Calu3 (cell line): ENCODE data around the gene BCAS1. TPM values are rescaled to one million over a fixed set of nuclear protein-coding genes. Genes with fewer than 3 reads are reported as not detected.

Source experiments
- BruUV-seq: library from RNA; stranded (reverse); fragments of 400-500 nt; replicated peaks from 2 replicates; lab custom pipeline; 2021; lab: Mats Ljungman, UMichigan
- CTCF ChIA-PET: fragments of 300-600 bp; sonication (Branson Sonifier 250); formaldehyde crosslinking; loops from one replicate; lab custom pipeline; 2022; ENCODE audit warnings: antibody characterized with exemption; lab: Charles Lee
- DNase-seq: peaks from one replicate; pipeline ENCODE4 v3.0.0; 2022
- H3K27ac Mint-ChIP-seq: one replicate; pipeline ENCODE4 v1.8.0; 2022; ENCODE audit warnings: mixed read lengths; ENCODE audit not compliant: unreplicated experiment
- H3K27me3 Mint-ChIP-seq: one replicate; pipeline ENCODE4 v1.8.0; 2022; ENCODE audit warnings: mixed read lengths; ENCODE audit not compliant: unreplicated experiment
- H3K36me3 Mint-ChIP-seq: one replicate; pipeline ENCODE4 v1.8.0; 2022; ENCODE audit warnings: mild to moderate bottlenecking, moderate library complexity, mixed read lengths; ENCODE audit not compliant: insufficient read depth, unreplicated experiment
- H3K4me1 Mint-ChIP-seq: one replicate; pipeline ENCODE4 v1.8.0; 2022; ENCODE audit warnings: mild to moderate bottlenecking, low read depth, mixed read lengths; ENCODE audit not compliant: unreplicated experiment
- H3K4me3 Mint-ChIP-seq: one replicate; pipeline ENCODE4 v1.8.0; 2022; ENCODE audit warnings: mild to moderate bottlenecking, low read depth, moderate library complexity, mixed read lengths; ENCODE audit not compliant: unreplicated experiment
- H3K9me3 Mint-ChIP-seq: one replicate; pipeline ENCODE4 v1.8.0; 2022; ENCODE audit warnings: low read depth, mixed read lengths; ENCODE audit not compliant: unreplicated experiment
- CTCF ChIP-seq: fragments of 200-600 bp; IDR thresholded peaks from one replicate; pipeline ENCODE4 v1.8.0; 2022; ENCODE audit warnings: antibody characterized with exemption; ENCODE audit not compliant: unreplicated experiment
- intact Hi-C: fragments of 100-400 bp; cut with micrococcal nuclease; formaldehyde crosslinking; loops from one replicate; pipeline ENCODE4 v1.10.0; 2022; ENCODE audit not compliant: unreplicated experiment
- total RNA-seq: library from RNA; stranded (reverse); gene quantifications from 2 replicates; pipeline ENCODE4 v1.2.3, GENCODE V29; 2022

Gene BCAS1
- total RNA-seq, 1 experiment from 2014 or later: 11.1 TPM

- no peak for TF ChIP-seq CTCF
- no peak overlapping the region for H3K27ac Mint-ChIP-seq
- no peak overlapping the region for H3K4me3 Mint-ChIP-seq
- H3K36me3 Mint-ChIP-seq: no peaks in the 10 kb centered on the region
- no peak for DNase-seq
- CTCF ChIA-PET: interaction anchor here (0.7 to 1.2 kb wide), 2 partner anchors 14 to 843 kb away, joined by 4 read pairs; no protein-coding TSS in a partner anchor
- intact Hi-C loops: loop anchor here (10.0 kb wide), 3 partner anchors 185 to 645 kb away; no protein-coding TSS in a partner anchor
- H3K9me3 Mint-ChIP-seq: no peaks in the 10 kb centered on the region
- no TSS peak for BruUV-seq
- no peaks in the 10 kb centered on the region for H3K27me3 Mint-ChIP-seq
- H3K4me1 Mint-ChIP-seq: peaks cover 8% of the 10 kb centered on the region
These were observed 10.6 kb downstream of the BCAS1 start for GRCh38 chr20:54059691-54060364.

GRCh38 chr20:54058420-54059139 is 11.8 kb downstream of the BCAS1 start:
- H3K4me3 Mint-ChIP-seq: no peak overlapping the region
- H3K4me1 Mint-ChIP-seq: peaks cover 8% of the 10 kb centered on the region
- H3K36me3 Mint-ChIP-seq: no peaks in the 10 kb centered on the region
- no TSS peak for BruUV-seq
- CTCF ChIA-PET: no interaction called here
- no peak for TF ChIP-seq CTCF
- DNase-seq: no peak
- no peak overlapping the region for H3K27ac Mint-ChIP-seq
- H3K9me3 Mint-ChIP-seq: peaks cover 3% of the 10 kb centered on the region
- H3K27me3 Mint-ChIP-seq: no peaks in the 10 kb centered on the region
- intact Hi-C loops: no loop called here

DNA sequence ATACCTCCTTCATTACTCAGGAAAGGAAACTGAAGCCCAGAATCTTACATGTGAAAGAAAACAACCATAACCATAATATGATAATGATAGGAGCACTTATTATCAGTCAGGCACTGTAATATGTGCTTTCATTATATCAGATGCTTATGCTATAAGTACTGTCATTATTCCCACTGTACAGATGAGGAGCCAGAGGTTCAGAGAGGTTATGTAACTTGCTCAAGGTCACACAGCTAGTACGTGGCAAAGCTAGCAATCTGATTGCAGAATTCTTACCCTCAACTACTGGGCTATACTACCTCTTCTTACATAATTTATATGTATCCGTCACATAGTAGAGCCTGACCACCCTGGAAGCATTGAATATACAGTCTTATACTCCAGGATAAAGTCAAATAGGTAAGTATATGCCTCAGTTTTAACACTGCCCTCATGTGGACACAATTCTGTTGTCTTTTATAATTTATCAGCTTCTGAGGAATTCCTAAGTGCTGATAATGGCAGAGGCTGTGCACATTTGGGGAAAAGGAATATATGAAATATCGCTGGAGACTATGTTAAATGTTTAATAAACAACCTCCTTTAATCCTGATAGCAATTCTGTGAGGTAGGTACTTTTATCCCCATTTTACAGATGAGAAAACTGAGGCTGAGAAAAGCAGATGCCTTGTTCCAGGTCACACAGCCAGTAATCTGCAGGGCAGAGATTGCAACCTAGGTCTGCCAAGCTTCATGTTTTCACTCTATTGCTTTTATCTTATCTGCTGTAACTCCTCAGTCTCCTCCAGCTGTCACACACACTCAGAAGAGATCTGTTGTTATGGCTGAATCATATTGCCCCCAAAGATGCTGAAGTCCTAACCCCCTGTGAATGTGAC is 13.4 kb downstream of the BCAS1 start:
- no peaks in the 10 kb centered on the region for H3K27me3 Mint-ChIP-seq
- H3K9me3 Mint-ChIP-seq: peaks cover 3% of the 10 kb centered on the region
- no peak overlapping the region for H3K27ac Mint-ChIP-seq
- no peak overlapping the region for H3K4me3 Mint-ChIP-seq
- BruUV-seq: no TSS peak
- intact Hi-C loops: no loop called here
- no peak for DNase-seq
- no peak for TF ChIP-seq CTCF
- H3K4me1 Mint-ChIP-seq: no peaks in the 10 kb centered on the region
- H3K36me3 Mint-ChIP-seq: no peaks in the 10 kb centered on the region
- CTCF ChIA-PET: no interaction called here

- H3K36me3 Mint-ChIP-seq: no peaks in the 10 kb centered on the region
- intact Hi-C loops: no loop called here
- H3K4me1 Mint-ChIP-seq: no peaks in the 10 kb centered on the region
- peaks cover 5% of the 10 kb centered on the region for H3K9me3 Mint-ChIP-seq
- H3K4me3 Mint-ChIP-seq: no peak overlapping the region
- no peak for DNase-seq
- no peak for TF ChIP-seq CTCF
- H3K27me3 Mint-ChIP-seq: peaks cover 21% of the 10 kb centered on the region
- no peak overlapping the region for H3K27ac Mint-ChIP-seq
- no TSS peak for BruUV-seq
- CTCF ChIA-PET: interaction anchor here (1.0 kb wide), 1 partner anchor 13 kb away, joined by 3 read pairs; no protein-coding TSS in a partner anchor
These were observed 15.9 kb downstream of the BCAS1 start for GRCh38 chr20:54054516-54054915.
